Activated naive CD4-positive, alpha-beta T cell treated with anti-CD3 and anti-CD28 coated beads, Interleukin-2, amount 10 ng/mL, durations not matched to agents 7 days and 5 days (primary cell): Measurements from ENCODE around the gene MUC5AC.
"Not testable (repeated sequence)": the region's sequence is repeated elsewhere in the genome, so short reads cannot be mapped to it uniquely, and the experiment has no call there.

ENCODE experiments used
- CTCF ChIA-PET: fragments of 350-600 bp; sonication (Branson Sonifier 250); formaldehyde crosslinking; loops from one replicate; lab custom pipeline; 2021; ENCODE audit warnings: antibody characterized with exemption; lab: Charles Lee
- DNase-seq: peaks from one replicate; pipeline ENCODE4 v3.0.0-alpha.2; 2020
- H3K27ac Mint-ChIP-seq: one replicate; pipeline ENCODE4 v1.8.0; 2021; ENCODE audit warnings: mild to moderate bottlenecking, moderate library complexity, mixed read lengths
- H3K27me3 Mint-ChIP-seq: one replicate; pipeline ENCODE4 v1.8.0; 2021; ENCODE audit warnings: mild to moderate bottlenecking, mixed read lengths
- H3K36me3 Mint-ChIP-seq: one replicate; pipeline ENCODE4 v1.8.0; 2021; ENCODE audit warnings: mixed read lengths
- H3K4me1 Mint-ChIP-seq: one replicate; pipeline ENCODE4 v1.8.0; 2021; ENCODE audit warnings: mixed read lengths
- H3K4me3 Mint-ChIP-seq: one replicate; pipeline ENCODE4 v1.8.0; 2021; ENCODE audit warnings: mild to moderate bottlenecking, moderate library complexity, mixed read lengths
- H3K9me3 Mint-ChIP-seq: one replicate; pipeline ENCODE4 v1.8.0; 2021; ENCODE audit warnings: mixed read lengths

MUC5AC gene

GRCh38 chr11:1234054-1234720, 76.4 kb downstream of the MUC5AC start:
- H3K4me1 Mint-ChIP-seq = no peaks in the 10 kb centered on the region
- no peak overlapping the region for H3K27ac Mint-ChIP-seq
- H3K27me3 Mint-ChIP-seq = no peaks in the 10 kb centered on the region
- peak; percentile 15 for DNase-seq
- CTCF ChIA-PET = no interaction called here
- no peak overlapping the region for H3K4me3 Mint-ChIP-seq
- no peaks in the 10 kb centered on the region for H3K36me3 Mint-ChIP-seq
- no peaks in the 10 kb centered on the region for H3K9me3 Mint-ChIP-seq

- no peaks in the 10 kb centered on the region for H3K27me3 Mint-ChIP-seq
- H3K4me1 Mint-ChIP-seq = no peaks in the 10 kb centered on the region
- H3K36me3 Mint-ChIP-seq = no peaks in the 10 kb centered on the region
- H3K4me3 Mint-ChIP-seq = no peak overlapping the region
- CTCF ChIA-PET = no interaction called here
- H3K9me3 Mint-ChIP-seq = no peaks in the 10 kb centered on the region
- DNase-seq = peak; percentile 10
- no peak overlapping the region for H3K27ac Mint-ChIP-seq
Measured at GRCh38 chr11:1234771-1235305, 77.1 kb downstream of the MUC5AC start.

- no peak overlapping the region for H3K27ac Mint-ChIP-seq
- H3K4me3 Mint-ChIP-seq = no peak overlapping the region
- DNase-seq = peak; percentile 11
- no peaks in the 10 kb centered on the region for H3K36me3 Mint-ChIP-seq
- H3K4me1 Mint-ChIP-seq = no peaks in the 10 kb centered on the region
- no peaks in the 10 kb centered on the region for H3K27me3 Mint-ChIP-seq
- CTCF ChIA-PET = no interaction called here
- H3K9me3 Mint-ChIP-seq = no peaks in the 10 kb centered on the region
Measured at GRCh38 chr11:1235306-1235900, 77.7 kb downstream of the MUC5AC start.

GRCh38 chr11:1235901-1236315, 78.2 kb downstream of the MUC5AC start:
- Mint-ChIP-seq H3K9me3 (no peaks in the 10 kb centered on the region), H3K36me3 (no peaks in the 10 kb centered on the region), H3K4me1 (no peaks in the 10 kb centered on the region), H3K27me3 (no peaks in the 10 kb centered on the region), H3K27ac (no peak overlapping the region), H3K4me3 (no peak overlapping the region)
- DNase-seq = peak; percentile 10
- CTCF ChIA-PET = no interaction called here

- H3K27me3 Mint-ChIP-seq = no peaks in the 10 kb centered on the region
- no peaks in the 10 kb centered on the region for H3K4me1 Mint-ChIP-seq
- H3K9me3 Mint-ChIP-seq = no peaks in the 10 kb centered on the region
- peak; percentile 8 for DNase-seq
- H3K36me3 Mint-ChIP-seq = no peaks in the 10 kb centered on the region
- no peak overlapping the region for H3K4me3 Mint-ChIP-seq
- no peak overlapping the region for H3K27ac Mint-ChIP-seq
- CTCF ChIA-PET = no interaction called here
Measured at GRCh38 chr11:1236316-1237127, 78.8 kb downstream of the MUC5AC start.

- no peaks in the 10 kb centered on the region for H3K36me3 Mint-ChIP-seq
- DNase-seq = no peak
- H3K27ac Mint-ChIP-seq = no peak overlapping the region
- no peaks in the 10 kb centered on the region for H3K4me1 Mint-ChIP-seq
- no peaks in the 10 kb centered on the region for H3K27me3 Mint-ChIP-seq
- H3K4me3 Mint-ChIP-seq = no peak overlapping the region
- peaks cover 4% of the 10 kb centered on the region for H3K9me3 Mint-ChIP-seq
- CTCF ChIA-PET = no interaction called here
Measured at GRCh38 chr11:1237128-1237580, 79.4 kb downstream of the MUC5AC start.

- no peak overlapping the region for H3K4me3 Mint-ChIP-seq
- no peak for DNase-seq
- H3K4me1 Mint-ChIP-seq = no peaks in the 10 kb centered on the region
- CTCF ChIA-PET = no interaction called here
- H3K36me3 Mint-ChIP-seq = no peaks in the 10 kb centered on the region
- no peaks in the 10 kb centered on the region for H3K27me3 Mint-ChIP-seq
- peaks cover 10% of the 10 kb centered on the region for H3K9me3 Mint-ChIP-seq
- no peak overlapping the region for H3K27ac Mint-ChIP-seq
Measured at GRCh38 chr11:1237851-1238250, 80.1 kb downstream of the MUC5AC start.

- H3K27ac Mint-ChIP-seq = no peak overlapping the region
- H3K4me3 Mint-ChIP-seq = no peak overlapping the region
- DNase-seq = no peak
- H3K9me3 Mint-ChIP-seq = peaks cover 10% of the 10 kb centered on the region
- CTCF ChIA-PET = no interaction called here
- H3K4me1 Mint-ChIP-seq = no peaks in the 10 kb centered on the region
- H3K36me3 Mint-ChIP-seq = no peaks in the 10 kb centered on the region
- no peaks in the 10 kb centered on the region for H3K27me3 Mint-ChIP-seq
Measured at GRCh38 chr11:1238767-1239595, 81.2 kb downstream of the MUC5AC start.

- H3K36me3 Mint-ChIP-seq = no peaks in the 10 kb centered on the region
- CTCF ChIA-PET = no interaction called here
- H3K9me3 Mint-ChIP-seq = peaks cover 14% of the 10 kb centered on the region
- H3K27me3 Mint-ChIP-seq = no peaks in the 10 kb centered on the region
- no peak overlapping the region for H3K4me3 Mint-ChIP-seq
- DNase-seq = no peak
- no peaks in the 10 kb centered on the region for H3K4me1 Mint-ChIP-seq
- H3K27ac Mint-ChIP-seq = no peak overlapping the region
Measured at GRCh38 chr11:1239596-1240205, 81.9 kb downstream of the MUC5AC start.

GRCh38 chr11:1240771-1241170, 83.0 kb downstream of the MUC5AC start:
- no peaks in the 10 kb centered on the region for H3K4me1 Mint-ChIP-seq
- CTCF ChIA-PET = no interaction called here
- no peaks in the 10 kb centered on the region for H3K27me3 Mint-ChIP-seq
- no peak overlapping the region for H3K4me3 Mint-ChIP-seq
- DNase-seq = no peak
- peaks cover 16% of the 10 kb centered on the region for H3K9me3 Mint-ChIP-seq
- no peak overlapping the region for H3K27ac Mint-ChIP-seq
- H3K36me3 Mint-ChIP-seq = no peaks in the 10 kb centered on the region

GRCh38 chr11:1241706-1242105, 84.0 kb downstream of the MUC5AC start:
- CTCF ChIA-PET = no interaction called here
- no peak for DNase-seq
- H3K27me3 Mint-ChIP-seq = no peaks in the 10 kb centered on the region
- no peaks in the 10 kb centered on the region for H3K36me3 Mint-ChIP-seq
- H3K4me1 Mint-ChIP-seq = no peaks in the 10 kb centered on the region
- H3K4me3 Mint-ChIP-seq = no peak overlapping the region
- H3K27ac Mint-ChIP-seq = no peak overlapping the region
- peaks cover 22% of the 10 kb centered on the region for H3K9me3 Mint-ChIP-seq

GRCh38 chr11:1242289-1242688, 84.5 kb downstream of the MUC5AC start:
- CTCF ChIA-PET = no interaction called here
- peaks cover 25% of the 10 kb centered on the region for H3K9me3 Mint-ChIP-seq
- H3K4me3 Mint-ChIP-seq = no peak overlapping the region
- DNase-seq = no peak
- H3K4me1 Mint-ChIP-seq = no peaks in the 10 kb centered on the region
- no peak overlapping the region for H3K27ac Mint-ChIP-seq
- no peaks in the 10 kb centered on the region for H3K27me3 Mint-ChIP-seq
- no peaks in the 10 kb centered on the region for H3K36me3 Mint-ChIP-seq

- CTCF ChIA-PET, H3K27ac Mint-ChIP-seq, DNase-seq, H3K4me3 Mint-ChIP-seq, H3K36me3 Mint-ChIP-seq, H3K27me3 Mint-ChIP-seq, H3K4me1 Mint-ChIP-seq: not testable (repeated sequence)
- H3K9me3 Mint-ChIP-seq = peaks cover 25% of the 10 kb centered on the region
Measured at GRCh38 chr11:1242751-1243150, 85.0 kb downstream of the MUC5AC start.
